SK-N-DZ (cell line): ENCODE data around the gene KRTAP3-3.

ENCODE experiments used
- DNase-seq: peaks from one replicate; pipeline ENCODE4 v3.0.0-alpha.2; 2015; ENCODE audit warnings: low spot score
- small RNA-seq, 2 experiments: library from RNA; depleted of rRNA; stranded (forward); fragments of <200 nt; gene quantifications; one replicate each; pipeline ENCODE3, GENCODE V24; 2014

KRTAP3-3 gene

DNA sequence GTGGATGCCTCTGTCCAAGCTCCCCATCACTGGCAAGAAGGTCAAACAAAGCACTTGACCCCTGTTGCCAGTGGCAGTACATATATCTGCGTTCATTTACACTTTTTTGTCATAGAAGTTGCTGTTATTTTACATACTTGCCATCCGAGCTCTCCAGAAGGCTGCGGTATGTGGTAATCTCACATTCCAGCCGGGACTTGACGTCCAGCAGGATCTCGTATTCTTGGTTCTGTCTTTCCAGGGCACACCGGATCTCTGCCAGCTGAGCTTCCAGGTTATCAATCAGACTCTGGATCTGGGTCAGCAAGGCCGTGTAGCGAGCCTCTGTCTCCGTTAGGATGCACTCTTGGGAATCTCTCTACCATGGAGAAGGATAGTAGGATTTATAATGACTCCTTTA, 33.8 kb downstream of the KRTAP3-3 start:
- DNase-seq = no peak

DNA sequence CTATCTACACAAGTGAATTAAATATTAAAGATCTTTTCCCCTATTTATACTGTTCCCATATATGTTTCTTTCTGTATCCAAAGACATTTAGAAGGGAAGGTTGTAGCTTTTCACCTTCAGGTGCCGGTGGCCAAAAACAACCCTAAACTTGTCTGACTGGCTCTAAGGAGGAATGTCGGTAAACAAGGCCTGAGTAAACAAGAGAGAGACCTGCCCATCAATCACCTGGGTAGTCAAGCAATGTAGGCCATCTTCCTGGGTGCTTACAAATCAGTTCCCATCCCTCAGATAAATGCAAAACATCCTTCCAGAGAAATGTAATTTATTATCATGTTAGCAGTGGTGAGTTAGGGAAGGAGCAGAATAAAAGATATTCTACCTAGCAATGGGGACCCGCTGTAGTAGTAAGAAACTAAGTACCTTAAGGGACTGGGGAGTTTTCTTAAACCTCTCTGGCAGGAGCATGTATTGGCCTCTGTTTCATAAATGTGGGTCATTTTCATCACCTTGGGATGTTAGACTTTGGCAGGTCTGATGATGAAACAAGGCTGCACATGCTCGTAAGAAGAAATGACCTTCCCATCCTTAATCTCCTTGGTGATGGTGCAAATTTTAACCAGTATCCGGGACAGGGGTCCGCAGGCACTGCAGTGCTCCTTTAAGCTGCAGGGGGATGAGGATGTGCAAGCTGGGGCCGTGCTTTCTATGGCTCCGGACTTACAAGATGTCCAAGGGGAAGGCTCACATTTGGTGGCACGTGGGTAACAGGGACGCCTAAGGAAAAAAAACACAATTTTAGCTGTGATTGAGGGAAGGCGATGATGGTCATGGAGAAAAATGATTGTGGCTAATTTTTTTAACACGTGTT, 35.6 kb downstream of the KRTAP3-3 start:
- no peak for DNase-seq

GRCh38 chr17:40956401-40957254, 37.3 kb downstream of the KRTAP3-3 start:
- DNase-seq = no peak

GRCh38 chr17:40953881-40954280, 40.1 kb downstream of the KRTAP3-3 start:
- DNase-seq = no peak

DNA sequence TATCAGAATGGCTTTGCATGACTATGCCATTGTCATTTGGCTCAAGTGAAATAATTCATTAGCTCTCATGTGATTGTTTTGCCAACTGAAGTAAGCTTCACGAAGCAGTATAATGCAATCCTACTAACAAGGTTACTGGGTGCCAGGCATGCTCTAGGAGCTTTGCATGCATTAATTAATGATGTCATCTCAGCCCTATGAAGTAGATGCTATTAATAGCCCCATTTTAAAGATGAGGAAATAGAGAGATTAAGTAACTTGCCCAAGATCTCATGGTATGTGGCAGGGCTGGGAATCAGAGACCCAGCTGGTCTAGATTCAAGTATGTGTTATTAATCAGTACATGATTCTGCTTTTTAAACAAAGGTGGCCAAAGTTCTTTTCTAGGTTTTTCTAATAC, 41.3 kb downstream of the KRTAP3-3 start:
- DNase-seq = no peak

DNA sequence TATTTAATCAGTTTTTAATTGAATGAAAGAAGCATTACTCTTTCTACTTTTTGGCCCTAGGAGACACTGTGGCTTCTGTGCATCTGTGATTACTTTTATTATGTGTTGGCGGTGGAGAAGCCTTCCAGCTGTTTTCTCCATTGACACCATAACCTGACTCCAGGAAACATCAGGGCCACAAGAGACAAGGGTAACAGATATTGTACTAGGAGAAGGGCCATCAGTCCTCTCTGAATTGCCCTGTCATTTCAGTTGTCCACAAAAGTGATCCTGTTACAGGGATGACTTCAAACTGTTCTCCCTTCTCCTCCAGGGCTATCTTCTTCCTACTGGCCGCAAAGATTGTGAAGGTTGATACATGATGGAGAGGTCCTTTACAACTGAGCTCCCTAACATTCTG, 41.8 kb downstream of the KRTAP3-3 start:
- no peak for DNase-seq

GRCh38 chr17:40951011-40951622, 42.8 kb downstream of the KRTAP3-3 start:
- no peak for DNase-seq

GRCh38 chr17:40950176-40950575, 43.8 kb downstream of the KRTAP3-3 start:
- DNase-seq = no peak

GRCh38 chr17:40949418-40949817, 44.5 kb downstream of the KRTAP3-3 start:
- DNase-seq = no peak

- no peak for DNase-seq
Observed at GRCh38 chr17:40947929-40948328, 46.0 kb downstream of the KRTAP3-3 start.

GRCh38 chr17:40945414-40945813, 48.5 kb downstream of the KRTAP3-3 start:
- DNase-seq = no peak

DNA sequence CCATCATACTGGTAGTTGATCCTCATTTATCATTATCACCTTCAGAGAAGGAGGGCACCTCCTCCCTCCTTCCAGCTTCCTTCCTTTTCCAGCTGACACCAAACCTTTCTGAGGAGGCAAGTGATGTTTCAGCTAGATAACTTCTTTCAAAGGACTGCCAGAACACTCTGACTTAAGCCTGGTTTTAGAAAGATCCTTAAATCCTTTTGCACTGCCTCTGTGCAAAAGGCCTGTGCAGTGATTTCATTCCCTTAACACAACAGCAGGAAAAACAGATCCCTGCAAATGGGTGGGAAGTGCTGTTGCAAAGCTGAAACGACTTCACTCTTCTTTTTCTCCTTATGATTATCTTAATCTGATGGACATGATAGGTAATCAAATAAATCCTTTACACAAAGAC, 49.4 kb downstream of the KRTAP3-3 start:
- DNase-seq = no peak

Small RNA genes within 50 kb of the gene (small RNA-seq; reads per million reads assigned to genes)
- gene KRTAP3-4P = 0 reads per million in 2 experiments
